ENCODE results near the gene KIF26A. TPM values are rescaled to one million over a fixed set of nuclear protein-coding genes. Genes with fewer than 3 reads are reported as not detected.

Gene KIF26A
- polyA plus RNA-seq, 1 of the 3 experiments (the other 2 are of a cell fraction) = 1.7 TPM

GRCh38 chr14:104096751-104097700, 41.4 kb upstream of the KIF26A start:
- no peaks in the 10 kb centered on the region for H3K79me2 ChIP-seq (ENCODE audit: insufficient read depth)
- H3K36me3 ChIP-seq (replicated peaks in 1 of 2; ENCODE audit: control insufficient read depth in 1 of 2, insufficient read depth in 2 of 2, low read length in 1 of 2) = no peaks in the 10 kb centered on the region
- ChIA-PET POLR2A (no interaction called here), CTCF (interaction anchor here (0.8 to 5.5 kb wide), 10 partner anchors 9 to 543 kb away, joined by 3 to 32 read pairs (median 4); no protein-coding TSS in a partner anchor)
- H3K9me2 ChIP-seq = no peaks in the 10 kb centered on the region
- H3K4me3 ChIP-seq (ENCODE audit: low read depth in 2 of 2, low read length in 1 of 2) = no peak overlapping the region
- no peaks in the 10 kb centered on the region for H3K9me3 ChIP-seq
- H4K20me1 ChIP-seq (ENCODE audit: insufficient read depth) = no peaks in the 10 kb centered on the region
- no peak for DNase-seq
- 68% methylated on average over 15 of the region's 25 CpGs for WGBS (ENCODE audit: low lambda C conversion rate)
- H2AFZ ChIP-seq (ENCODE audit: low read depth) = no peak overlapping the region
- H3K4me2 ChIP-seq = no peak overlapping the region
- peaks cover 0 to 14% of the 10 kb centered on the region in 2 experiments; a peak in 1 of 4 replicates for H3K4me1 ChIP-seq (ENCODE audit: control insufficient read depth in 1 of 2, insufficient read depth in 2 of 2, low read depth in 1 of 2, low read length in 1 of 2)
- H3F3A ChIP-seq (replicated peaks; ENCODE audit: insufficient read depth) = no peaks in the 10 kb centered on the region
- no peak overlapping the region for H3K9ac ChIP-seq
- TF ChIP-seq RAD21 (IDR thresholded peaks at IDR 0.05; ENCODE audit: low read length) (no peak), TEAD4 (IDR thresholded peaks at IDR 0.05; ENCODE audit: borderline replicate concordance, insufficient read depth) (no peak), CHD2 (IDR thresholded peaks at IDR 0.05; ENCODE audit: low read length, partially characterized antibody) (no peak), POLR2AphosphoS5 (IDR thresholded peaks at IDR 0.05; ENCODE audit: low read depth, low read length) (no peak), RCOR1 (IDR thresholded peaks at IDR 0.05; ENCODE audit: low read length) (no peak), NFIC (IDR thresholded peaks at IDR 0.05; ENCODE audit: borderline replicate concordance) (no peak), ZBTB33 (IDR thresholded peaks at IDR 0.05; ENCODE audit: borderline replicate concordance, low read depth) (no peak), JUND (IDR thresholded peaks at IDR 0.05) (no peak), IRF3 (IDR thresholded peaks at IDR 0.05; ENCODE audit: low read depth, low read length) (no peak), CTCF (IDR thresholded peaks at IDR 0.05) (no peak; the same call in 1 of the 2 replicates), FOXM1 (IDR thresholded peaks at IDR 0.05; ENCODE audit: low read depth) (no peak), GABPA (IDR thresholded peaks at IDR 0.05; ENCODE audit: low read depth) (no peak), RXRA (IDR thresholded peaks at IDR 0.05; ENCODE audit: borderline replicate concordance, low read depth) (no peak), TCF12 (IDR thresholded peaks at IDR 0.05) (no peak), TAF1 (IDR thresholded peaks at IDR 0.05; ENCODE audit: borderline replicate concordance, low read depth, low read length) (no peak), EZH2phosphoT487 (IDR thresholded peaks at IDR 0.05; ENCODE audit: borderline replicate concordance, low read depth) (no peak), MXI1 (IDR thresholded peaks at IDR 0.05; ENCODE audit: low read depth, low read length) (no peak), EP300 (IDR thresholded peaks at IDR 0.05; ENCODE audit: borderline replicate concordance in 1 of 2, low read depth in 1 of 2, low read length in 1 of 2) (no peak), USF1 (IDR thresholded peaks at IDR 0.05; ENCODE audit: borderline replicate concordance, low read depth) (no peak)
- H3K27ac ChIP-seq (ENCODE audit: low read depth in 2 of 2, low read length in 1 of 2) = no peak overlapping the region
- H3K27me3 ChIP-seq (ENCODE audit: insufficient read depth) = no peaks in the 10 kb centered on the region

Measured in SK-N-SH (cell line).